ENCODE results near the gene ENTHD1.

ENTHD1 gene

GRCh38 chr22:39785232-39785631, 108.3 kb downstream of the ENTHD1 start:
- H3K4me1 ChIP-seq (ENCODE audit: control insufficient read depth, insufficient read depth, low read length) = no peaks in the 10 kb centered on the region
- no peaks in the 10 kb centered on the region for H3K36me3 ChIP-seq (ENCODE audit: control insufficient read depth in 2 of 2, insufficient read depth in 1 of 2, low read length in 2 of 2)
- TF ChIP-seq ZNF529 (tag by site-specific recombination; IDR thresholded peaks at IDR 0.05; ENCODE audit: insufficient replicate concordance) (no peak), ZNF488 (tag by site-specific recombination; IDR thresholded peaks at IDR 0.05) (no peak), REPIN1 (tag by site-specific recombination; IDR thresholded peaks at IDR 0.05; ENCODE audit: low read depth) (no peak), ZNF580 (tag by site-specific recombination; IDR thresholded peaks at IDR 0.05) (no peak), ZBTB7A (tag by site-specific recombination; IDR thresholded peaks at IDR 0.05; ENCODE audit: low read depth) (no peak), ZNF132 (tag by site-specific recombination; IDR thresholded peaks at IDR 0.05; ENCODE audit: borderline replicate concordance) (no peak), ZNF514 (tag by site-specific recombination; IDR thresholded peaks at IDR 0.05) (no peak), ZNF701 (tag by site-specific recombination; IDR thresholded peaks at IDR 0.05) (no peak), ZBTB26 (tag by site-specific recombination; optimal IDR thresholded peaks at IDR 0.05) (no peak), ZFP3 (tag by site-specific recombination; IDR thresholded peaks at IDR 0.05; ENCODE audit: low read depth) (no peak), GFI1B (tag by site-specific recombination; IDR thresholded peaks at IDR 0.05) (no peak)
- no peak overlapping the region for H3K4me3 ChIP-seq (ENCODE audit: low read depth, low read length)
- H3K27ac ChIP-seq (ENCODE audit: extremely low read depth, low read depth, low read length) = no peak overlapping the region
- ChIA-PET POLR2A (no interaction called here), CTCF (interaction anchor here (0.8 to 1.1 kb wide), 2 partner anchors 10 to 12 kb away, joined by 3 read pairs; no protein-coding TSS in a partner anchor)
- no peaks in the 10 kb centered on the region for H3K9me3 ChIP-seq (ENCODE audit: control insufficient read depth, insufficient read depth, low read depth, low read length)

GRCh38 chr22:39777716-39778454, 115.7 kb downstream of the ENTHD1 start:
- POLR2A ChIA-PET = no interaction called here
- H3K27ac ChIP-seq (ENCODE audit: extremely low read depth, low read depth, low read length) = no peak overlapping the region
- H3K4me1 ChIP-seq (ENCODE audit: control insufficient read depth, insufficient read depth, low read length) = peaks cover 10% of the 10 kb centered on the region; the same call in 1 of the 2 replicates
- CTCF ChIA-PET = interaction anchor here (0.6 kb wide), 4 partner anchors 14 to 1220 kb away, joined by 3 to 5 read pairs (median 4); no protein-coding TSS in a partner anchor
- H3K9me3 ChIP-seq (ENCODE audit: control insufficient read depth, insufficient read depth, low read depth, low read length) = no peaks in the 10 kb centered on the region
- H3K4me3 ChIP-seq (ENCODE audit: low read depth, low read length) = no peak overlapping the region
- H3K36me3 ChIP-seq (ENCODE audit: control insufficient read depth in 2 of 2, insufficient read depth in 1 of 2, low read length in 2 of 2) = no peaks in the 10 kb centered on the region
- TF ChIP-seq ZNF837 (tag by site-specific recombination; IDR thresholded peaks at IDR 0.05) (no peak), ZNF549 (tag by site-specific recombination; IDR thresholded peaks at IDR 0.05) (no peak), ZNF776 (tag by site-specific recombination; IDR thresholded peaks at IDR 0.05; ENCODE audit: borderline replicate concordance) (no peak), KLF7 (tag by site-specific recombination; IDR thresholded peaks at IDR 0.05; ENCODE audit: borderline replicate concordance) (no peak), ZBTB49 (tag by site-specific recombination; IDR thresholded peaks at IDR 0.05; ENCODE audit: low read depth) (no peak), ZNF350 (tag by site-specific recombination; IDR thresholded peaks at IDR 0.05) (no peak), KLF8 (tag by site-specific recombination; IDR thresholded peaks at IDR 0.05) (no peak), ZNF223 (tag by site-specific recombination; IDR thresholded peaks at IDR 0.05) (no peak), SETDB1 (IDR thresholded peaks at IDR 0.05; ENCODE audit: insufficient read length, low read length) (no peak), ZNF132 (tag by site-specific recombination; IDR thresholded peaks at IDR 0.05; ENCODE audit: borderline replicate concordance) (no peak), IKZF3 (tag by site-specific recombination; IDR thresholded peaks at IDR 0.05) (no peak), ZNF341 (tag by site-specific recombination; IDR thresholded peaks at IDR 0.05; ENCODE audit: low read depth) (no peak), ZNF670 (tag by site-specific recombination; IDR thresholded peaks at IDR 0.05; ENCODE audit: low read depth) (no peak), ZNF645 (tag by site-specific recombination; IDR thresholded peaks at IDR 0.05) (no peak), ZNF18 (tag by site-specific recombination; IDR thresholded peaks at IDR 0.05) (no peak)
